ENCODE data around the gene GSX2. TPM values are rescaled to one million over a fixed set of nuclear protein-coding genes. Genes with fewer than 3 reads are reported as not detected.

Gene GSX2
- total RNA-seq, 2 donors from 2014 or later = not detected

GRCh38 chr4:54062392-54062791 is 37.6 kb upstream of the GSX2 start:
- TF ChIP-seq CTCF (IDR thresholded peaks at IDR 0.05) = no peak
- Histone ChIP-seq H3K36me3 (no peaks in the 10 kb centered on the region), H3K4me1 (ENCODE audit: control insufficient read depth in 1 of 2, low read depth in 2 of 2) (peaks cover 49 to 70% of the 10 kb centered on the region in 2 donors), H3K4me3 (peak overlapping the region; percentile 96), H3K9me3 (no peaks in the 10 kb centered on the region), H3K27ac (no peak overlapping the region), H3K27me3 (replicated peaks; ENCODE audit: insufficient read depth) (no peaks in the 10 kb centered on the region)
- DNase-seq (ENCODE audit: low spot score) (no peak), ATAC-seq (ENCODE audit: insufficient number of reproducible peaks, low FRiP score, low read depth) (no peak)

- ATAC-seq (ENCODE audit: insufficient number of reproducible peaks, low FRiP score, low read depth) = no peak
- H3K4me3 ChIP-seq = peak overlapping the region; percentile 96
- peak overlapping the region; percentile 93 to 97 for H3K27ac ChIP-seq
- peaks cover 49 to 63% of the 10 kb centered on the region in 2 donors for H3K4me1 ChIP-seq (ENCODE audit: control insufficient read depth in 1 of 2, low read depth in 2 of 2)
- no peaks in the 10 kb centered on the region for H3K27me3 ChIP-seq (replicated peaks; ENCODE audit: insufficient read depth)
- no peaks in the 10 kb centered on the region for H3K36me3 ChIP-seq
- no peak for TF ChIP-seq CTCF (IDR thresholded peaks at IDR 0.05)
- no peak for DNase-seq (ENCODE audit: low spot score)
- H3K9me3 ChIP-seq = no peaks in the 10 kb centered on the region
These were observed 36.7 kb upstream of the GSX2 start for GRCh38 chr4:54063229-54063628.

GRCh38 chr4:54063737-54064316 is 36.1 kb upstream of the GSX2 start:
- Histone ChIP-seq H3K36me3 (no peaks in the 10 kb centered on the region), H3K9me3 (no peaks in the 10 kb centered on the region), H3K4me1 (ENCODE audit: control insufficient read depth in 1 of 2, low read depth in 2 of 2) (peaks cover 48 to 62% of the 10 kb centered on the region in 2 donors), H3K4me3 (peak overlapping the region; percentile 96), H3K27ac (peak overlapping the region; percentile 93 to 97), H3K27me3 (replicated peaks; ENCODE audit: insufficient read depth) (no peaks in the 10 kb centered on the region)
- TF ChIP-seq CTCF (IDR thresholded peaks at IDR 0.05) = no peak
- ATAC-seq (ENCODE audit: insufficient number of reproducible peaks, low FRiP score, low read depth) = peak; percentile 1
- no peak for DNase-seq (ENCODE audit: low spot score)

GRCh38 chr4:54064317-54065111 is 35.4 kb upstream of the GSX2 start, which contains the start of gene CHIC2:
TSS of gene CHIC2 (minus strand) at chr4:54064605. CDS start at chr4:54064300, 305 bp downstream.
- Histone ChIP-seq H3K36me3 (no peaks in the 10 kb centered on the region), H3K27me3 (replicated peaks; ENCODE audit: insufficient read depth) (no peaks in the 10 kb centered on the region), H3K4me3 (peak within 1 kb of the TSS; percentile 96), H3K4me1 (ENCODE audit: control insufficient read depth in 1 of 2, low read depth in 2 of 2) (peaks cover 41 to 56% of the 10 kb centered on the region in 2 donors), H3K27ac (peak within 1 kb of the TSS; percentile 93 to 97), H3K9me3 (no peaks in the 10 kb centered on the region)
- ATAC-seq (ENCODE audit: insufficient number of reproducible peaks, low FRiP score, low read depth) (peak; percentile 76), DNase-seq (ENCODE audit: low spot score) (peak; percentile 76)
- no peak for TF ChIP-seq CTCF (IDR thresholded peaks at IDR 0.05)

GRCh38 chr4:54065282-54066087 is 34.5 kb upstream of the GSX2 start:
- no peak for TF ChIP-seq CTCF (IDR thresholded peaks at IDR 0.05)
- DNase-seq (ENCODE audit: low spot score) (no peak), ATAC-seq (ENCODE audit: insufficient number of reproducible peaks, low FRiP score, low read depth) (peak; percentile 39)
- Histone ChIP-seq H3K4me3 (peak overlapping the region; percentile 96), H3K9me3 (no peaks in the 10 kb centered on the region), H3K4me1 (ENCODE audit: control insufficient read depth in 1 of 2, low read depth in 2 of 2) (peaks cover 32 to 47% of the 10 kb centered on the region in 2 donors), H3K36me3 (no peaks in the 10 kb centered on the region), H3K27ac (peak overlapping the region; percentile 93 to 97), H3K27me3 (replicated peaks; ENCODE audit: insufficient read depth) (no peaks in the 10 kb centered on the region)
